ENCODE data around the gene ENO2. TPM values are rescaled to one million over a fixed set of nuclear protein-coding genes. Genes with fewer than 3 reads are reported as not detected.

The ENO2 gene
- total RNA-seq, 1 experiment from 2014 or later: 138 TPM

- Histone ChIP-seq H3K9me3 (ENCODE audit: low read depth, low read length, poor library complexity, severe bottlenecking) (no peaks in the 10 kb centered on the region), H3K27me3 (replicated peaks; ENCODE audit: insufficient read depth, low read depth, low read length, poor library complexity) (no peaks in the 10 kb centered on the region), H3K4me1 (ENCODE audit: insufficient read depth, low read length, poor library complexity, severe bottlenecking) (peaks cover 31% of the 10 kb centered on the region), H3K4me3 (ENCODE audit: low read depth, low read length, poor library complexity, severe bottlenecking) (peak overlapping the region; percentile 75), H3K36me3 (ENCODE audit: insufficient read depth, low read length, poor library complexity, severe bottlenecking) (peaks cover 34% of the 10 kb centered on the region), H3K27ac (ENCODE audit: low read depth, low read length, poor library complexity, severe bottlenecking) (peak overlapping the region; percentile 74)
- ChIA-PET CTCF (interaction anchor here (1.1 to 2.3 kb wide), 3 partner anchors 11 to 20 kb away, joined by 4 to 13 read pairs (median 10); partner anchors contain the start of genes CDCA3 and USP5), POLR2A (ENCODE audit: low non-redundant PET) (interaction anchor here (0.6 to 0.7 kb wide), 3 partner anchors 65 to 72 kb away, joined by 3 to 4 read pairs (median 4); partner anchors contain the start of genes C12orf57 and RNU7-1)
- TF ChIP-seq CTCF (conservative IDR thresholded peaks at IDR 0.05; ENCODE audit: low read depth, low read length) (no peak), EZH2 (IDR thresholded peaks at IDR 0.05; ENCODE audit: borderline replicate concordance, low read depth, low read length, poor library complexity, severe bottlenecking) (no peak)
- no TSS peak for BruUV-seq (replicated peaks)
- intact Hi-C loops (cut with micrococcal nuclease; ENCODE audit: unreplicated experiment): loop anchor here (5.0 kb wide), 2 partner anchors 66 to 241 kb away; no protein-coding TSS in a partner anchor
- peak; percentile 38 for DNase-seq (ENCODE audit: low spot score)
Observed at GRCh38 chr12:6871052-6871957, 43.1 kb upstream of the ENO2 start.

GRCh38 chr12:6872073-6873048 lies 42.0 kb upstream of the ENO2 start:
- CTCF ChIA-PET: interaction anchor here (0.6 to 2.3 kb wide), 12 partner anchors 10 to 118 kb away, joined by 3 to 13 read pairs (median 4); partner anchors contain the start of genes CDCA3, ENO2 and USP5
- no peaks in the 10 kb centered on the region for H3K27me3 ChIP-seq (replicated peaks; ENCODE audit: insufficient read depth, low read depth, low read length, poor library complexity)
- peaks cover 23% of the 10 kb centered on the region for H3K4me1 ChIP-seq (ENCODE audit: insufficient read depth, low read length, poor library complexity, severe bottlenecking)
- peak overlapping the region; percentile 75 for H3K4me3 ChIP-seq (ENCODE audit: low read depth, low read length, poor library complexity, severe bottlenecking)
- H3K36me3 ChIP-seq (ENCODE audit: insufficient read depth, low read length, poor library complexity, severe bottlenecking): peaks cover 34% of the 10 kb centered on the region
- TF ChIP-seq EZH2 (IDR thresholded peaks at IDR 0.05; ENCODE audit: borderline replicate concordance, low read depth, low read length, poor library complexity, severe bottlenecking): no peak
- peak; percentile 97 for TF ChIP-seq CTCF (conservative IDR thresholded peaks at IDR 0.05; ENCODE audit: low read depth, low read length)
- H3K9me3 ChIP-seq (ENCODE audit: low read depth, low read length, poor library complexity, severe bottlenecking): no peaks in the 10 kb centered on the region
- BruUV-seq (replicated peaks): TSS peak; percentile 66
- POLR2A ChIA-PET (ENCODE audit: low non-redundant PET): interaction anchor here (0.5 to 0.7 kb wide), 4 partner anchors 19 to 236 kb away, joined by 3 to 10 read pairs (median 3); partner anchors contain the start of gene ZNF384
- peak; percentile 90 for DNase-seq (ENCODE audit: low spot score)
- H3K27ac ChIP-seq (ENCODE audit: low read depth, low read length, poor library complexity, severe bottlenecking): peak overlapping the region; percentile 74
- intact Hi-C loops (cut with micrococcal nuclease; ENCODE audit: unreplicated experiment): loop anchor here (2.0 to 5.0 kb wide), 4 partner anchors 18 to 240 kb away; partner anchors contain the start of gene LRRC23

All from A673 (cell line).